ENCODE data around the gene FCHSD2. TPM values are rescaled to one million over a fixed set of nuclear protein-coding genes. Genes with fewer than 3 reads are reported as not detected.

The FCHSD2 gene
- total RNA-seq, 6 experiments from 2014 or later, result 10.8 to 25.9 (median 17.8) TPM

GRCh38 chr11:73147771-73148681, 5.9 kb upstream of the FCHSD2 start:
- H3K27ac ChIP-seq, result peak overlapping the region in 2 of 3 donors; percentile 20 to 24

GRCh38 chr11:73145986-73146575, 4.0 kb upstream of the FCHSD2 start:
- no peak for DNase-seq
- H3K4me1 ChIP-seq, result peaks cover 0 to 27% (median 10%) of the 10 kb centered on the region in 4 donors
- no peak overlapping the region for H3K4me3 ChIP-seq
- no peaks in the 10 kb centered on the region for H3K9me3 ChIP-seq
- 100% methylated on average over 2 of the region's 6 CpGs for WGBS (ENCODE audit: insufficient coverage, low coverage, low lambda C conversion rate, missing lambda C conversion rate)
- TF ChIP-seq POLR2A (IDR thresholded peaks at IDR 0.05), result no peak
- no peak for TF ChIP-seq CTCF (IDR thresholded peaks at IDR 0.05)
- intact Hi-C loops (cut with DNase I), result no loop called here
- no peaks in the 10 kb centered on the region for H3K36me3 ChIP-seq
- H3K27me3 ChIP-seq, result no peaks in the 10 kb centered on the region
- no peak overlapping the region for H3K27ac ChIP-seq
- ATAC-seq, result no peak

More at GRCh38 chr11:73147771-73148681, 5.9 kb upstream of the FCHSD2 start:
- H3K9me3 ChIP-seq, result no peaks in the 10 kb centered on the region
- peaks cover 0 to 26% (median 10%) of the 10 kb centered on the region in 4 donors for H3K4me1 ChIP-seq
- 33% methylated on average over 9 of the region's 15 CpGs for WGBS (ENCODE audit: insufficient coverage, low coverage, low lambda C conversion rate, missing lambda C conversion rate)
- no peaks in the 10 kb centered on the region for H3K27me3 ChIP-seq
- TF ChIP-seq CTCF (IDR thresholded peaks at IDR 0.05) (no peak), POLR2A (IDR thresholded peaks at IDR 0.05) (no peak)
- ATAC-seq (peak; percentile 72 to 85 (median 77)), DNase-seq (peak; percentile 77 to 89 (median 89))
- no peaks in the 10 kb centered on the region for H3K36me3 ChIP-seq
- intact Hi-C loops (cut with DNase I), result no loop called here
- H3K4me3 ChIP-seq, result no peak overlapping the region

GRCh38 chr11:73143126-73143838, 1.2 kb upstream of the FCHSD2 start:
- Histone ChIP-seq H3K36me3 (no peaks in the 10 kb centered on the region), H3K27ac (peak overlapping the region; percentile 68 to 97 (median 96)), H3K9me3 (no peaks in the 10 kb centered on the region), H3K27me3 (no peaks in the 10 kb centered on the region), H3K4me1 (peaks cover 0 to 40% (median 15%) of the 10 kb centered on the region in 4 donors), H3K4me3 (peak overlapping the region; percentile 5 to 86 (median 75))
- no peak for TF ChIP-seq POLR2A (IDR thresholded peaks at IDR 0.05)
- TF ChIP-seq CTCF (IDR thresholded peaks at IDR 0.05), result no peak
- 11% methylated on average over 12 of the region's 13 CpGs for WGBS (ENCODE audit: insufficient coverage, low coverage, low lambda C conversion rate, missing lambda C conversion rate)
- ATAC-seq (peak in 2 of 4 donors; percentile 3 to 5), DNase-seq (no peak)
- intact Hi-C loops (cut with DNase I), result no loop called here

- TF ChIP-seq CTCF (IDR thresholded peaks at IDR 0.05) (no peak), POLR2A (IDR thresholded peaks at IDR 0.05) (no peak)
- peak overlapping the region; percentile 75 to 86 (median 84) for H3K4me3 ChIP-seq
- ATAC-seq (peak; percentile 20 to 47 (median 38)), DNase-seq (peak in 1 of 3 donors; percentile 88)
- H3K27ac ChIP-seq, result peak overlapping the region; percentile 94 to 97 (median 96)
- no peaks in the 10 kb centered on the region for H3K36me3 ChIP-seq
- 0% methylated on average over 17 of the region's 71 CpGs for WGBS (ENCODE audit: insufficient coverage, low coverage, low lambda C conversion rate, missing lambda C conversion rate)
- no peaks in the 10 kb centered on the region for H3K27me3 ChIP-seq
- intact Hi-C loops (cut with DNase I), result no loop called here
- peaks cover 0 to 48% (median 17%) of the 10 kb centered on the region in 4 donors for H3K4me1 ChIP-seq
- no peaks in the 10 kb centered on the region for H3K9me3 ChIP-seq
Measured at GRCh38 chr11:73141309-73142127, 600 bp downstream of the FCHSD2 start.
